ENCODE measurements around the gene STRN4.

Gene STRN4

DNA sequence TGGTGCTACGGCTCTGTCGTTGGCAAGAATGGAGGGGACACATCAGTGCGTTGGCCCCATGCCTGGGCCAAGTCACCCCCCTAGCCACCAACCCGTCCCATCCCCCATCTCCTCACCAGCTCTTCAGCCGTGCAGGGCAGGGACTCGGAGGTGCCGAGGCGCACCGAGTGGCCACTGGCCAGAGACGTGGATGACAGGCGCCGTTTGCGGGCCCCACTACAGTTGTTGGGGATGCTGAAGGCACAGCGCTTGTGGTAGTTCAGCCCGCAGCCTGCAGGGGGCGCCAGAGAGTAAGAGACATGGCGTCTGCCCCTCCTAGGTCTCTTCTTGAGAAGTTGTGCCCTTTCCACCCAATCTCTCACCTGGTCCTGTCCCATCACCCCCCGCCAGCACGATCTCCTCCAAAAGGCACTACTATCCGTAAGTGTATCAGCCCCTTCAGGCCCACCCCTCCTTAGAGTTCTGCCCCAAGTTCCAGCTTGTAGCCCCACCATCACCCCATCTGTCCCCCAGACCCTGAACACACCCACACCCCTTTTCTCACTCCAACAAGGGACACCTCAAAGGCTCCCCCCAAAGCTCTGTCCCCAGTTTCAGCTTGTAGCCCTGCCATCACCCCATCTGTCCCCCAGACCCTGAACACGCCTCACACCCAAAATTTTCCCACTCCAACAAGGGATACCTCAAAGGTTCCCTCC is 41.7 kb downstream of the STRN4 start:
- DNase-seq, result peak; percentile 82

DNA sequence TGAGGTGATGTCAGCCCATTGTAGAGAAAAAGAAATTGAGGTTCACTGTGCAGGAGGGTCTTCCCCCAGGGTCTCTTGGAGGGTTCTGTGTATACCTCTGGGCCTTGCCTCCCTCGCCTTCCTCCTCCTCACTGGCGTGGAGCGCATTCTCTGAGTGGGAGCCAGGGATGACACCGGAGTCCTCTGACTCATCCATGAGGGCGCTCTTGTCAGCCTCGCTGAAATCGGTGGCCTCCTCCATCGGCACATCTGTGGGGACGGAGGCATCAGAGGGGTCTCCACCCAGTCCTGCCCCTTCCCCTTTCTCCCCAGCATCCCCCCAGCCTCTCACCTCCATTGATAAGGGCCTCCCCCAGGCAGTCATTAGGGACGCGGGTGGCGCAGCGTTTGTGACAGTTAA is 45.5 kb downstream of the STRN4 start:
- DNase-seq, result no peak

GRCh38 chr19:46698395-46699321 is 47.6 kb downstream of the STRN4 start:
- DNase-seq, result no peak

GRCh38 chr19:46697204-46697960 is 48.9 kb downstream of the STRN4 start:
- DNase-seq, result no peak

GRCh38 chr19:46696866-46697203 is 49.4 kb downstream of the STRN4 start:
- no peak for DNase-seq

- no peak for DNase-seq
These were observed 50.2 kb downstream of the STRN4 start for GRCh38 chr19:46696052-46696451.

- no peak for DNase-seq
These were observed 52.5 kb downstream of the STRN4 start for GRCh38 chr19:46693760-46694159.

- no peak for DNase-seq
These were observed 53.1 kb downstream of the STRN4 start for GRCh38 chr19:46692918-46693722.

GRCh38 chr19:46691948-46692347 is 54.3 kb downstream of the STRN4 start:
- DNase-seq, result no peak

- no peak for DNase-seq
These were observed 55.1 kb downstream of the STRN4 start for GRCh38 chr19:46691104-46691503.

- DNase-seq, result no peak
These were observed 56.9 kb downstream of the STRN4 start for GRCh38 chr19:46689358-46689757.

DNA sequence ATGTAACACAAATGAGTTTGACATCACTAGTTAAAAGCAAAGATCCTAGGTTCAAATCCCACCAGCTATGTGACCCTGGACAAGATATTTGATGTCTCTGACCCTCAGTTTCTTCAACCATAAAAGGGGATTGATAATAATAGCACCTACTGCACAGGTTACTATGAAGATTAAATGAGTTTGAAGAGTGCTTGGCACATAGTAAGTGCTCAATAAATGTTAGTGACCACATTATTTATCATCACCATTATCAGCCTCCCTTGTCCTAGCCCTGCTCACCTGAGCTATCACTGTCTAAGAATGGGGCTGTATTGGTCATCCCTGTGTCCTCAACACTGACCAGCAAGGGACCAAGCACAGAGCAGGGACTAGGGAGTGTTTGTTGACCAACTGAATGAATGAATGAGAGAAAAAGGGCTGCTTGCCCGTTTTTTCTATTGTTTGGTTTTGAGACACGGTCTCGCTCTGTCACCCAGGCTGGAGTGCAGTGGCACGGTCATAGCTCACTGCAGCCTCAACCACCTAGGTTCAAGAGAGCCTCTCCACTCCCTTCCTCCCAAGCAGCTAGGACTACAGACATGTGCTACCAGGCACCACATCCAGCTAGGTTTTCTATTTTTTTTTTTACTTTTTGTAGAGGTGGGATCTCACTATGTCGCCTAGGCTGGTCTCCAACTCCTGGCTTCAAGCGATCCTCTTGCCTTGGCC is 58.7 kb downstream of the STRN4 start:
- DNase-seq, result no peak

DNA sequence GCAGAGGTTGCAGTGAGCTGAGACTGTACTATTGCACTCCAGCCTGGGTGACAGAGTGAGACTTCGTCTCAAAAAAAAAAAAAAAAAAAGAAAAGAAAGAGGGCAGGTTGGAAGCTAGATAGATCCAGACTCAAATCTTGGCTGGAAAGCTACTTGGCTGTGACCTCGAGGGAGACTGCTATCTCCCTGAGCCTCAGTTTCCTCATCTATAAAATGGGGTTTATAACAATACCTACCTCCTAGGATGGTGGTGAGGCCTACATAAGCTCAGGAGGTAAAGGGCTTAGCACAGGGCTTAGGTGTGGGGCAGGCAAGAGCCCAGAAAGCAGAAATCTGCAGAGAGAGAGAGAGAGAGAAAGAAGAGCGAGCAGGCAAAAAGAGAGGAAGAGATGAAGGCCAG is 61.1 kb downstream of the STRN4 start:
- no peak for DNase-seq

GRCh38 chr19:46678110-46678732 is 68.0 kb downstream of the STRN4 start:
- peak; percentile 72 for DNase-seq

DNA sequence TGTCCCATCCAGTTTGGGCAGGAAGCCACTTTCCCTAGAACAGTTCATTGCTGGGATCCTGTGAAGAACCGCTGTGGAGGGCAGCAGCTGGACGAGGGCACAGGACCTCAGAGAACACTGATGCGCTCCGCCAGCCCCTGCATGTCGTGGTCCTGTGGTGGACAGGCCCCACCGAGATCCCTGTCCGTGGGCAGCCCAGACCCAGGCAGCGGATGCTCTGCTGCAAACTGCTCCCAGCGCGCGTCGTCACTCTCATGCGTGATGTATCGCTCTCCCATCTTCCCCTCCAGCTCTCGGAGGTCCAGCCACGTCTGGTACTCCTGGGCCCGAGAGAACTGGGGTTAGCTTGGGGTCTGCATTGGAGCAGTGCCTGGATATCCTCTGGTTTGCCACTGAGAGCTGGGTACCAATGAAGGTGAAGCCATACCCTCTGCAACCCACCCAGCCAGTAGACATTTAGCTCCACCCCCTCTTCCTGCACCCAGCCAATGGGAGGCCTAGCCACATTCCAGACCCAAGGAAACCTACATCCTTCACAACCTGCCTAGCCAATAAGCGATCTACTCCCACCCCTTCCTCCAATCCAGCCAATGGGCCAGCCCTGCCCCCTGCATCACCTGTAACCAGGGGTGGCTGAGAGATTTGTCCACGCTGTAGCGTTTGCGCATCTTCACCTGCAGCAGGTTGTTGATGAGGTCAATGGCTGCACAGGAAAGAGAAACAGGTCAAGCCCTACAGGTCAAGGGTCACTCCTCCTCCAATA is 71.7 kb downstream of the STRN4 start:
- DNase-seq, result no peak

DNA sequence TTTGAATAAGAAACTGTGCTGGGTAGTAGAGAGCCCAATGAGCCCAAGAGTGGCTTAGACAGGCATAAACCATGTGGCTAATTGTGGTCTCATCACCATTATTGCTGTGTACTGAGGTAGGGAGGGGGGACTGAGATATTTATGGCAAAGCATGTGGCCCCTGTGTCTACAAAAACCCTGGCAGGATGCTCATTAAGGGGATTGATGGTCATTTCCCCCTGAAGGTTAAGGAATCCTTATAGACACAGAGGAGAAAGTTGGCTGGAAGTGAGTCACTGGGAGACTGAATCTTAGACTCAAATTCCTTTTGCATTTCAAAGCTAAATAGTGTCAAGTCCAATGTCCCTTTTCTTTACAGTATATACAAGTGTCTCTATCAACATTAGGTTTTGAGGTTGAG is 75.4 kb downstream of the STRN4 start:
- DNase-seq, result no peak

Measured in stimulated activated CD4-positive, alpha-beta T cell treated with anti-CD3 and anti-CD28 coated beads, Interleukin-1b, Interleukin-23, amount 100 ng/mL, for 48 hours (primary cell).